Skeletal muscle cell (primary cell): ENCODE data around the gene ADGRG4.
"Not testable (repeated sequence)": the region's sequence is repeated elsewhere in the genome, so short reads cannot be mapped to it uniquely, and the experiment has no call there.

Source experiments
- DNase-seq: peaks from one replicate; pipeline ENCODE4 v3.0.0-alpha.2; 2010; ENCODE audit warnings: low read depth
- H3K4me3 ChIP-seq: 2 replicates; pipeline ENCODE4 v1.5.1; 2011; ENCODE audit warnings: low read depth, mild to moderate bottlenecking, control low read depth, low read length, moderate library complexity

ADGRG4 gene

GRCh38 chrX:136353526-136354093 lies 52.8 kb downstream of the ADGRG4 start:
- no peak overlapping the region for H3K4me3 ChIP-seq
- DNase-seq: no peak

GRCh38 chrX:136354201-136354600 lies 53.4 kb downstream of the ADGRG4 start:
- DNase-seq: no peak
- H3K4me3 ChIP-seq: no peak overlapping the region

GRCh38 chrX:136369377-136369776 lies 68.6 kb downstream of the ADGRG4 start:
- no peak for DNase-seq
- H3K4me3 ChIP-seq: no peak overlapping the region

- H3K4me3 ChIP-seq: no peak overlapping the region
- DNase-seq: no peak
These were observed 76.0 kb downstream of the ADGRG4 start for GRCh38 chrX:136376713-136377112.

- H3K4me3 ChIP-seq: no peak overlapping the region
These were observed 79.4 kb downstream of the ADGRG4 start for GRCh38 chrX:136380010-136380769.

GRCh38 chrX:136386173-136386572 lies 85.4 kb downstream of the ADGRG4 start:
- no peak for DNase-seq
- H3K4me3 ChIP-seq: no peak overlapping the region

More at GRCh38 chrX:136380010-136380769, 79.4 kb downstream of the ADGRG4 start:
- no peak for DNase-seq

- H3K4me3 ChIP-seq: no peak overlapping the region
- no peak for DNase-seq
These were observed 86.1 kb downstream of the ADGRG4 start for GRCh38 chrX:136386826-136387225.

GRCh38 chrX:136387951-136388502 lies 87.3 kb downstream of the ADGRG4 start:
- no peak overlapping the region for H3K4me3 ChIP-seq
- no peak for DNase-seq

- H3K4me3 ChIP-seq: no peak overlapping the region
- DNase-seq: no peak
These were observed 90.2 kb downstream of the ADGRG4 start for GRCh38 chrX:136390921-136391320.

- DNase-seq: peak; percentile 0
- no peak overlapping the region for H3K4me3 ChIP-seq
These were observed 94.5 kb downstream of the ADGRG4 start for GRCh38 chrX:136395271-136395670.

GRCh38 chrX:136397001-136397400 lies 96.2 kb downstream of the ADGRG4 start:
- DNase-seq: no peak
- H3K4me3 ChIP-seq: no peak overlapping the region

GRCh38 chrX:136405126-136405525 lies 104.4 kb downstream of the ADGRG4 start:
- no peak overlapping the region for H3K4me3 ChIP-seq
- DNase-seq: no peak

GRCh38 chrX:136417806-136418205 lies 117.0 kb downstream of the ADGRG4 start:
- no peak for DNase-seq
- H3K4me3 ChIP-seq: no peak overlapping the region

GRCh38 chrX:136421338-136421737 lies 120.6 kb downstream of the ADGRG4 start:
- H3K4me3 ChIP-seq: no peak overlapping the region
- no peak for DNase-seq

- DNase-seq: no peak
- H3K4me3 ChIP-seq: no peak overlapping the region
These were observed 123.0 kb downstream of the ADGRG4 start for GRCh38 chrX:136423724-136424123.

- H3K4me3 ChIP-seq: no peak overlapping the region
- DNase-seq: no peak
These were observed 125.2 kb downstream of the ADGRG4 start for GRCh38 chrX:136425996-136426395.

GRCh38 chrX:136431625-136432024 lies 130.9 kb downstream of the ADGRG4 start:
- DNase-seq: no peak
- H3K4me3 ChIP-seq: no peak overlapping the region

GRCh38 chrX:136437774-136438173 lies 137.0 kb downstream of the ADGRG4 start:
- DNase-seq: no peak
- no peak overlapping the region for H3K4me3 ChIP-seq

GRCh38 chrX:136438192-136438591 lies 137.4 kb downstream of the ADGRG4 start:
- DNase-seq: no peak
- no peak overlapping the region for H3K4me3 ChIP-seq

- DNase-seq, H3K4me3 ChIP-seq: not testable (repeated sequence)
These were observed 144.9 kb downstream of the ADGRG4 start for GRCh38 chrX:136445674-136446073.

- no peak for DNase-seq
- no peak overlapping the region for H3K4me3 ChIP-seq
These were observed 145.4 kb downstream of the ADGRG4 start for GRCh38 chrX:136446208-136446607.
